ENCODE data around the gene MBOAT2. TPM values are rescaled to one million over a fixed set of nuclear protein-coding genes. Genes with fewer than 3 reads are reported as not detected.

Gene MBOAT2
- total and polyA plus RNA-seq, 4 donors: 0.57 to 65.5 (median 3.2) TPM

- H3K4me1 ChIP-seq (ENCODE audit: control insufficient read depth in 4 of 4, insufficient read depth in 4 of 4, low read length in 3 of 4): no peaks in the 10 kb centered on the region
- DNase-seq (ENCODE audit: low spot score): no peak
- WGBS: 83% methylated on average over 4 of the region's 4 CpGs
- H3K9ac ChIP-seq (ENCODE audit: low read depth in 1 of 2, low read length in 2 of 2): no peak overlapping the region
- TF ChIP-seq FOXA1 (IDR thresholded peaks at IDR 0.05) (no peak), GABPA (IDR thresholded peaks at IDR 0.05 in 1 of 2, conservative IDR thresholded peaks at IDR 0.05 in 1 of 2) (no peak), JUND (IDR thresholded peaks at IDR 0.05) (no peak)
- peaks cover 0 to 4% (median 0%) of the 10 kb centered on the region in 4 donors for H3K27me3 ChIP-seq (ENCODE audit: control insufficient read depth in 4 of 4, insufficient read depth in 4 of 4, low read length in 3 of 4)
- H3K4me3 ChIP-seq (ENCODE audit: low read depth in 1 of 3, low read length in 3 of 3): no peak overlapping the region
- H3K9me3 ChIP-seq (ENCODE audit: control insufficient read depth in 4 of 4, low read length in 3 of 4): no peaks in the 10 kb centered on the region
- no peaks in the 10 kb centered on the region for H3K36me3 ChIP-seq (ENCODE audit: control insufficient read depth in 4 of 4, insufficient read depth in 3 of 4, low read depth in 1 of 4, low read length in 3 of 4)
- no peak overlapping the region for H3K27ac ChIP-seq (ENCODE audit: low read depth in 1 of 2, low read length in 2 of 2)
Measured at GRCh38 chr2:9027884-9028283, 24.4 kb upstream of the MBOAT2 start.

GRCh38 chr2:9025746-9026145 lies 22.3 kb upstream of the MBOAT2 start:
- Histone ChIP-seq H3K4me3 (ENCODE audit: low read depth in 1 of 3, low read length in 3 of 3) (no peak overlapping the region), H3K9ac (ENCODE audit: low read depth in 1 of 2, low read length in 2 of 2) (no peak overlapping the region), H3K27ac (ENCODE audit: low read depth in 1 of 2, low read length in 2 of 2) (no peak overlapping the region), H3K9me3 (ENCODE audit: control insufficient read depth in 4 of 4, low read length in 3 of 4) (no peaks in the 10 kb centered on the region), H3K36me3 (ENCODE audit: control insufficient read depth in 4 of 4, insufficient read depth in 3 of 4, low read depth in 1 of 4, low read length in 3 of 4) (no peaks in the 10 kb centered on the region), H3K27me3 (ENCODE audit: control insufficient read depth in 4 of 4, insufficient read depth in 4 of 4, low read length in 3 of 4) (peaks cover 0 to 4% (median 0%) of the 10 kb centered on the region in 4 donors), H3K4me1 (ENCODE audit: control insufficient read depth in 4 of 4, insufficient read depth in 4 of 4, low read length in 3 of 4) (no peaks in the 10 kb centered on the region)
- DNase-seq (ENCODE audit: low spot score): no peak
- WGBS: 50% methylated on average over 4 of the region's 4 CpGs
- TF ChIP-seq HNF4G (IDR thresholded peaks at IDR 0.05): no peak
- no peak for TF ChIP-seq MAX (IDR thresholded peaks at IDR 0.05)
- TF ChIP-seq YY1 (IDR thresholded peaks at IDR 0.05): no peak
- TF ChIP-seq EGR1 (IDR thresholded peaks at IDR 0.05; ENCODE audit: low read depth in 2 of 2): no peak
- TF ChIP-seq TAF1 (conservative IDR thresholded peaks at IDR 0.05): no peak
- TF ChIP-seq ZBTB33 (IDR thresholded peaks at IDR 0.05): no peak
- no peak for TF ChIP-seq HNF4A (conservative IDR thresholded peaks at IDR 0.05)
- no peak for TF ChIP-seq FOXA2 (IDR thresholded peaks at IDR 0.05)
- TF ChIP-seq SP1 (IDR thresholded peaks at IDR 0.05): no peak
- TF ChIP-seq FOXA1 (IDR thresholded peaks at IDR 0.05): no peak
- TF ChIP-seq RAD21 (IDR thresholded peaks at IDR 0.05): no peak
- TF ChIP-seq CTCF (IDR thresholded peaks at IDR 0.05; ENCODE audit: low read depth, low read length, missing input control): no peak
- TF ChIP-seq REST (IDR thresholded peaks at IDR 0.05): no peak
- no peak for TF ChIP-seq ATF3 (IDR thresholded peaks at IDR 0.05)
